ENCODE results near the gene PPP1R27. TPM values are rescaled to one million over a fixed set of nuclear protein-coding genes. Genes with fewer than 3 reads are reported as not detected.

The PPP1R27 gene
- total and polyA plus RNA-seq, 2 donors (not counting 3 experiments of a cell fraction or from before 2014, with no cell fraction given), result not detected

- CTCF ChIA-PET, result no interaction called here
- Histone ChIP-seq H3K9ac (replicated peaks; ENCODE audit: extremely low read depth, insufficient read depth, low read length) (no peak overlapping the region), H3K27ac (ENCODE audit: insufficient read depth, low read depth, low read length) (no peak overlapping the region), H3K4me3 (replicated peaks in 1 of 3; ENCODE audit: insufficient read depth in 1 of 3, low read depth in 1 of 3, low read length in 3 of 3) (no peak overlapping the region), H3K9me3 (replicated peaks; ENCODE audit: control insufficient read depth, insufficient read depth, low read length) (no peaks in the 10 kb centered on the region), H4K20me1 (replicated peaks; ENCODE audit: control insufficient read depth, extremely low read depth, insufficient read depth, low read length) (no peaks in the 10 kb centered on the region), H3K9me1 (replicated peaks; ENCODE audit: control insufficient read depth, extremely low read depth, insufficient read depth, low read length) (no peaks in the 10 kb centered on the region), H3K79me2 (ENCODE audit: control insufficient read depth, insufficient read depth, low read length) (no peaks in the 10 kb centered on the region), H2AFZ (ENCODE audit: low read depth, low read length) (no peak overlapping the region), H3K27me3 (ENCODE audit: control insufficient read depth in 2 of 2, insufficient read depth in 2 of 2, low read length in 2 of 2) (no peaks in the 10 kb centered on the region), H3K4me2 (ENCODE audit: insufficient read depth, low read length) (no peak overlapping the region), H3K4me1 (ENCODE audit: control insufficient read depth, extremely low read depth, insufficient read depth, low read length) (no peaks in the 10 kb centered on the region), H3K36me3 (ENCODE audit: control insufficient read depth in 2 of 2, extremely low read depth in 1 of 2, insufficient read depth in 2 of 2, low read length in 2 of 2) (peaks cover 0 to 8% of the 10 kb centered on the region in 2 experiments)
- TF ChIP-seq POLR2AphosphoS5 (IDR thresholded peaks at IDR 0.05; ENCODE audit: insufficient read depth, low read depth, low read length) (no peak), POLR2A (IDR thresholded peaks at IDR 0.05; ENCODE audit: low read depth, low read length) (no peak), MYC (IDR thresholded peaks at IDR 0.05; ENCODE audit: low read depth, low read length) (no peak), GATA2 (IDR thresholded peaks at IDR 0.05; ENCODE audit: insufficient read depth, insufficient read length, low read depth, low read length) (no peak), EZH2 (IDR thresholded peaks at IDR 0.05; ENCODE audit: borderline replicate concordance, low read depth, low read length, severe bottlenecking) (no peak), FOS (IDR thresholded peaks at IDR 0.05; ENCODE audit: borderline replicate concordance, insufficient read depth, low read length) (no peak), JUN (IDR thresholded peaks at IDR 0.05; ENCODE audit: borderline replicate concordance, insufficient read depth, insufficient read length, low read depth) (no peak), CTCF (IDR thresholded peaks at IDR 0.05; ENCODE audit: extremely low read depth in 1 of 2, insufficient read depth in 1 of 2, low read depth in 1 of 2, low read length in 2 of 2) (no peak)
- TF ChIP-seq, protein P1, sequence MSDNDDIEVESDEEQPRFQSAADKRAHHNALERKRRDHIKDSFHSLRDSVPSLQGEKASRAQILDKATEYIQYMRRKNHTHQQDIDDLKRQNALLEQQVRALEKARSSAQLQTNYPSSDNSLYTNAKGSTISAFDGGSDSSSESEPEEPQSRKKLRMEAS (IDR thresholded peaks at IDR 0.05; ENCODE audit: insufficient read depth, insufficient read length), result no peak
- BruUV-seq (replicated peaks), result no TSS peak
- no peak for FAIRE-seq
- intact Hi-C loops (cut with micrococcal nuclease), result no loop called here
- DNase-seq (ENCODE audit: low read depth, low spot score), result no peak
- dilution Hi-C loops (cut with MboI; ENCODE audit: extremely low pct_ligation_motif_present, low sequenced_read_pairs), result no loop called here
- POLR2A ChIA-PET, result no interaction called here
Observed at GRCh38 chr17:81824595-81824994, 10.3 kb downstream of the PPP1R27 start.

All from endothelial cell of umbilical vein (primary cell).